CD4-positive, alpha-beta T cell (primary cell): ENCODE data around the gene SMARCA2. TPM values are rescaled to one million over a fixed set of nuclear protein-coding genes. Genes with fewer than 3 reads are reported as not detected.
A peak's percentile ranks its signal among the peaks of the same experiment; 100 is the strongest.

ENCODE experiments used
- ATAC-seq: fragments of 200-7000 bp; cut with Tn5 transposase; one replicate; pipeline ENCODE4 v1.10.0; 2022; ENCODE audit warnings: mild to moderate bottlenecking; ENCODE audit not compliant: poor library complexity
- CTCF ChIA-PET: fragments of 350-600 bp; sonication (Branson Sonifier 250); formaldehyde crosslinking; loops from one replicate; lab custom pipeline; 2021; ENCODE audit warnings: antibody characterized with exemption, inconsistent platforms; lab: Charles Lee
- POLR2A ChIA-PET: fragments of 350-600 bp; sonication (Branson Sonifier 250); formaldehyde crosslinking; loops from one replicate; lab custom pipeline; 2021; ENCODE audit warnings: antibody characterized with exemption, inconsistent platforms; lab: Charles Lee
- DNase-seq, 14 experiments: peaks; one replicate each; pipeline ENCODE4 v3.0.0-alpha.2; 2013 to 2020; ENCODE audit warnings: mixed read lengths in 2 of 14
- H3K27ac ChIP-seq, 2 donors: one replicate each; pipeline versions ENCODE4 v1.5.1 to v1.7.0; 2013; ENCODE audit warnings: low read length in 2 of 2, low read depth in 1 of 2, mild to moderate bottlenecking in 1 of 2
- H3K27me3 ChIP-seq, 2 experiments: 1 replicate in 1 of 2; 2 replicates in 1 of 2; pipeline versions ENCODE4 v1.6.1 to v1.7.0; 2013; ENCODE audit warnings: low read length in 2 of 2, control low read depth in 1 of 2, mild to moderate bottlenecking in 1 of 2, moderate library complexity in 1 of 2; ENCODE audit not compliant: insufficient read depth in 2 of 2, control insufficient read depth in 1 of 2
- H3K36me3 ChIP-seq: one replicate; pipeline ENCODE4 v1.6.1; 2013; ENCODE audit warnings: low read length, control low read depth; ENCODE audit not compliant: insufficient read depth
- H3K4me1 ChIP-seq: one replicate; pipeline ENCODE4 v1.6.1; 2013; ENCODE audit warnings: low read length, control low read depth; ENCODE audit not compliant: insufficient read depth
- H3K4me3 ChIP-seq: one replicate; pipeline ENCODE4 v1.5.1; 2013; ENCODE audit warnings: mild to moderate bottlenecking, low read length, moderate library complexity
- H3K9me3 ChIP-seq, 2 experiments: 1 replicate in 1 of 2; 2 replicates in 1 of 2; pipeline versions ENCODE4 v1.6.1 to v1.7.0; 2013; ENCODE audit warnings: low read length in 2 of 2, mild to moderate bottlenecking in 2 of 2, control low read depth in 1 of 2, moderate library complexity in 1 of 2; ENCODE audit not compliant: control insufficient read depth in 1 of 2, insufficient read depth in 1 of 2
- H3K27ac Mint-ChIP-seq: one replicate; pipeline ENCODE4 v1.8.0; 2020; ENCODE audit warnings: mixed read lengths
- H3K27me3 Mint-ChIP-seq: one replicate; pipeline ENCODE4 v1.8.0; 2021; ENCODE audit warnings: mixed read lengths
- H3K36me3 Mint-ChIP-seq: one replicate; pipeline ENCODE4 v1.8.0; 2021; ENCODE audit warnings: low read depth, mixed read lengths
- H3K4me1 Mint-ChIP-seq: one replicate; pipeline ENCODE4 v1.8.0; 2021; ENCODE audit warnings: low read depth, mixed read lengths
- H3K4me3 Mint-ChIP-seq: one replicate; pipeline ENCODE4 v1.8.0; 2020; ENCODE audit warnings: mild to moderate bottlenecking, mixed read lengths
- H3K9me3 Mint-ChIP-seq: one replicate; pipeline ENCODE4 v1.8.0; 2020; ENCODE audit warnings: mixed read lengths
- intact Hi-C, 2 experiments: fragments of 100-400 bp; cut with DNase I in 1 of 2; cut with micrococcal nuclease in 1 of 2; formaldehyde crosslinking; loops; one replicate each; pipeline versions ENCODE4 v1.15.1 to v1.9.0; 2023 to 2025; cut with DNase I, micrococcal nuclease
- total RNA-seq, 174 experiments: library from RNA in 2 of 174; stranded (reverse) in 2 of 174; gene quantifications; one replicate each; pipeline ENCODE4 v1.2.3 and lab custom pipeline; 2021 to 2026
- TF ChIP-seq, protein P1 (sequence below): fragments of 200-600 bp; IDR thresholded peaks from one replicate; pipeline ENCODE4 v1.8.0; 2022; ENCODE audit warnings: antibody characterized with exemption, mild to moderate bottlenecking

SMARCA2 gene
- total RNA-seq, 2 experiments from 2014 or later, result 268 to 272 TPM

DNA sequence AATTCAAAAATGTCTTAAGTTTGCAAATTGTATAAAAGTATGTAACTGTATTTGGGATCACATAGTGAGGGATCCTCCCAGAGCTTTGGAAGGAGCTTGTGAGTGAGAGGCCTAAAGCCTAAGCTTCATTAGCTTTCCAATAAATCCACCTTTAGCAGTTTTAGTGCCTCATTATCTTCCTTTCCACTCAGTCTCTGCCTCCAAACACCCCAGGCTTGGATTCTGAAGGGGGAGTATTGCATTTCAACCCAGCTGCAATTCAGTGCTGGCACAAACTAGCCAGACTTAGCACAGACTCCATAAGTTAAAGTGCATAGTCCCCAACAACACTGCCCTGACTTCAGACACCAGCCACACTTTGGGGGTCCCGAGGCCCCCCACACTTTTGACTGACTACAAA is 113.5 kb downstream of the SMARCA2 start:
- POLR2A ChIA-PET, result no interaction called here
- H3K4me3 Mint-ChIP-seq, result no peak overlapping the region

DNA sequence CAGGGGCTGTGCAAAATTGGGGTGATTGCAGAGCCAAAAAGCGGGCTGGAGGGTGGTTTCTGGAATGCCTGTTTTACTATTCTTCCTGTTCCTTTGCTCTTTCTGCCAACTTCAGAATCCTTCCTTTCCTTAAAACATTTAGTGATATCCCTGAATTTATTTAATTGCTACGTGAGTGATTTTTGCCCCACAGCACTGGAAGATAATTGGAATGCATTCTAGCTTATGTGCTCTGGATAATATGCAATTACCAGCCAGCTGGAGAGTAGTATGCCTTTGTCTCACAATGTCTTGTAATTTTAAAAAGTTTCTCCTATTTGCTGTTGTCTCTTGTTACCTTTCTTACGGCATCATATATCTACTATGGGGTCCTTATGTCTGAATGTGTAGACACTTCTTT is 115.8 kb downstream of the SMARCA2 start:
- CTCF ChIA-PET, result no interaction called here
- no peak overlapping the region for H3K27ac ChIP-seq
- no peaks in the 10 kb centered on the region for H3K27me3 Mint-ChIP-seq
- peak overlapping the region; percentile 5 for H3K27ac Mint-ChIP-seq
- TF ChIP-seq, protein P1, sequence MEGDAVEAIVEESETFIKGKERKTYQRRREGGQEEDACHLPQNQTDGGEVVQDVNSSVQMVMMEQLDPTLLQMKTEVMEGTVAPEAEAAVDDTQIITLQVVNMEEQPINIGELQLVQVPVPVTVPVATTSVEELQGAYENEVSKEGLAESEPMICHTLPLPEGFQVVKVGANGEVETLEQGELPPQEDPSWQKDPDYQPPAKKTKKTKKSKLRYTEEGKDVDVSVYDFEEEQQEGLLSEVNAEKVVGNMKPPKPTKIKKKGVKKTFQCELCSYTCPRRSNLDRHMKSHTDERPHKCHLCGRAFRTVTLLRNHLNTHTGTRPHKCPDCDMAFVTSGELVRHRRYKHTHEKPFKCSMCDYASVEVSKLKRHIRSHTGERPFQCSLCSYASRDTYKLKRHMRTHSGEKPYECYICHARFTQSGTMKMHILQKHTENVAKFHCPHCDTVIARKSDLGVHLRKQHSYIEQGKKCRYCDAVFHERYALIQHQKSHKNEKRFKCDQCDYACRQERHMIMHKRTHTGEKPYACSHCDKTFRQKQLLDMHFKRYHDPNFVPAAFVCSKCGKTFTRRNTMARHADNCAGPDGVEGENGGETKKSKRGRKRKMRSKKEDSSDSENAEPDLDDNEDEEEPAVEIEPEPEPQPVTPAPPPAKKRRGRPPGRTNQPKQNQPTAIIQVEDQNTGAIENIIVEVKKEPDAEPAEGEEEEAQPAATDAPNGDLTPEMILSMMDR, result no peak
- ATAC-seq (no peak), DNase-seq (no peak)
- H3K9me3 Mint-ChIP-seq, result no peaks in the 10 kb centered on the region
- H3K4me3 ChIP-seq, result no peak overlapping the region
- peaks cover 68% of the 10 kb centered on the region for H3K4me1 Mint-ChIP-seq
- peaks cover 59% of the 10 kb centered on the region for H3K36me3 ChIP-seq
- no peaks in the 10 kb centered on the region for H3K9me3 ChIP-seq
- no peak overlapping the region for H3K4me3 Mint-ChIP-seq
- POLR2A ChIA-PET, result no interaction called here
- intact Hi-C loops, result loop anchor here (5.0 to 10.0 kb wide), 3 partner anchors 51 to 706 kb away; no protein-coding TSS in a partner anchor
- H3K36me3 Mint-ChIP-seq, result peaks cover 83% of the 10 kb centered on the region
- H3K27me3 ChIP-seq, result no peaks in the 10 kb centered on the region
- H3K4me1 ChIP-seq, result peaks cover 5% of the 10 kb centered on the region

More for the DNA sequence above, 113.5 kb downstream of the SMARCA2 start:
- no peak overlapping the region for H3K4me3 ChIP-seq
- intact Hi-C loops, result no loop called here
- TF ChIP-seq, protein P1, result no peak
- Mint-ChIP-seq H3K36me3 (peaks cover 84% of the 10 kb centered on the region), H3K27me3 (no peaks in the 10 kb centered on the region), H3K9me3 (no peaks in the 10 kb centered on the region), H3K4me1 (peaks cover 82% of the 10 kb centered on the region), H3K27ac (peak overlapping the region; percentile 76)
- no peak overlapping the region for H3K27ac ChIP-seq
- peaks cover 15% of the 10 kb centered on the region for H3K4me1 ChIP-seq
- H3K36me3 ChIP-seq, result peaks cover 50% of the 10 kb centered on the region
- no peaks in the 10 kb centered on the region for H3K9me3 ChIP-seq
- DNase-seq, result no peak
- no peak for ATAC-seq
- no peaks in the 10 kb centered on the region for H3K27me3 ChIP-seq
- CTCF ChIA-PET, result no interaction called here

DNA sequence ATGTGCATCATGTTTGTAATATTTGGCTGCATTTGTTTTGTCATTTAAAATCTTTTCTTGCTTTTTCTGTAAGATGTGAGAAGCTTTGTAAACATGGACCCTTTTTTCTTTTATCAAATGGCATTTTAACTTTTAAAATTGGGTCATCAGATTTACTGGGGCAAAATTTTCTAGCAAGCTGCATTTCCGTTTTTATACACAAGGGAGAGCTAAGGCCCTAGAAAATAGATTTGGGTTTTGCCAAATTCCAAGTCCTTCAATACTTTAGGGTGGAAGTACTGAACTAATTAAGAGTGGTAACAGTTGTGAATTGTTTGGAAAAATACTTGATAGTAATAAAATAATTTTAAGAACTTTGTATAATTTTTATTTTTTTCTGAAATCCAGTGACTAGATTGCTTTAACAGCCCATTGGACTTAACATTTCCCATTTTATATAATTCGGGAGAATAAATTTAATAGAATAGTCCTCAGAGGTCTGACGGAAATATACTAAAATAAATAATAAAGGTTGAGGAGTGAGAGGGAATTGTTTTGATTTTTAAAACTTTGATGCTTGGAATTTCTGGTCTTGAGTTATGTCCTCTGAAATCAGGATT is 117.4 kb downstream of the SMARCA2 start:
- intact Hi-C loops, result loop anchor here (1.0 to 10.0 kb wide), 5 partner anchors 26 to 705 kb away; no protein-coding TSS in a partner anchor
- TF ChIP-seq, protein P1, result peak; percentile 75
- Mint-ChIP-seq H3K9me3 (no peaks in the 10 kb centered on the region), H3K4me3 (no peak overlapping the region), H3K36me3 (peaks cover 82% of the 10 kb centered on the region), H3K4me1 (peaks cover 58% of the 10 kb centered on the region), H3K27me3 (no peaks in the 10 kb centered on the region), H3K27ac (no peak overlapping the region)
- ChIA-PET CTCF (interaction anchor here (0.8 to 1.4 kb wide), 4 partner anchors 10 to 49 kb away, joined by 3 to 4 read pairs (median 4); no protein-coding TSS in a partner anchor), POLR2A (interaction anchor here (1.0 kb wide), 1 partner anchor 27 kb away, joined by 3 read pairs; no protein-coding TSS in a partner anchor)
- Histone ChIP-seq H3K36me3 (peaks cover 64% of the 10 kb centered on the region), H3K4me1 (no peaks in the 10 kb centered on the region), H3K4me3 (no peak overlapping the region), H3K27me3 (no peaks in the 10 kb centered on the region), H3K9me3 (no peaks in the 10 kb centered on the region), H3K27ac (no peak overlapping the region)
- ATAC-seq (no peak), DNase-seq (peak in 3 of 14 experiments; percentile 26 to 34 (median 27))
